Measurements from ENCODE around the gene CNFN.

CNFN gene

GRCh38 chr19:42397263-42398166 lies 7.4 kb upstream of the CNFN start:
- TF ChIP-seq SNAI2 (CRISPR knock-in tag; IDR thresholded peaks at IDR 0.05) = no peak
- no peak for TF ChIP-seq PATZ1 (CRISPR knock-in tag; IDR thresholded peaks at IDR 0.05; ENCODE audit: borderline replicate concordance)
- no peak for TF ChIP-seq PPARA (CRISPR knock-in tag; IDR thresholded peaks at IDR 0.05; ENCODE audit: borderline replicate concordance)
- no peak for TF ChIP-seq ISL1 (CRISPR knock-in tag; IDR thresholded peaks at IDR 0.05)
- TF ChIP-seq CREB5 (CRISPR knock-in tag; IDR thresholded peaks at IDR 0.05; ENCODE audit: low read depth) = no peak
- no peak for TF ChIP-seq GLIS3 (CRISPR knock-in tag; IDR thresholded peaks at IDR 0.05)
- no peak for TF ChIP-seq ZNF70 (CRISPR knock-in tag; IDR thresholded peaks at IDR 0.05)
- TF ChIP-seq POU6F1 (CRISPR knock-in tag; IDR thresholded peaks at IDR 0.05; ENCODE audit: borderline replicate concordance, low read depth) = no peak
- no peak for TF ChIP-seq TSHZ2 (CRISPR knock-in tag; IDR thresholded peaks at IDR 0.05)
- no peak for TF ChIP-seq TCF4 (CRISPR knock-in tag; IDR thresholded peaks at IDR 0.05; ENCODE audit: borderline replicate concordance)
- TF ChIP-seq OSR1 (CRISPR knock-in tag; IDR thresholded peaks at IDR 0.05) = no peak
- TF ChIP-seq CSDC2 (CRISPR knock-in tag; IDR thresholded peaks at IDR 0.05) = no peak
- TF ChIP-seq ARNTL (CRISPR knock-in tag; IDR thresholded peaks at IDR 0.05; ENCODE audit: borderline replicate concordance, low read depth) = no peak
- no peak for TF ChIP-seq ZNF8 (CRISPR knock-in tag; IDR thresholded peaks at IDR 0.05)
- no peak for ATAC-seq

GRCh38 chr19:42396381-42397262 lies 6.5 kb upstream of the CNFN start:
- peak; percentile 97 for ATAC-seq
- TF ChIP-seq CREB5 (CRISPR knock-in tag; IDR thresholded peaks at IDR 0.05; ENCODE audit: low read depth) = no peak
- TF ChIP-seq ZNF565 (CRISPR knock-in tag; conservative IDR thresholded peaks at IDR 0.05; ENCODE audit: low read depth) = no peak
- TF ChIP-seq ZFP3 (CRISPR knock-in tag; IDR thresholded peaks at IDR 0.05) = peak; percentile 54; the same call in 1 of the 2 replicates
- no peak for TF ChIP-seq RARB (CRISPR knock-in tag; IDR thresholded peaks at IDR 0.05)
- TF ChIP-seq ZC3H10 (CRISPR knock-in tag; IDR thresholded peaks at IDR 0.05) = no peak
- TF ChIP-seq ZNF70 (CRISPR knock-in tag; IDR thresholded peaks at IDR 0.05) = peak; percentile 37; the same call in 1 of the 2 replicates
- TF ChIP-seq ZNF8 (CRISPR knock-in tag; IDR thresholded peaks at IDR 0.05) = no peak
- no peak for TF ChIP-seq PATZ1 (CRISPR knock-in tag; IDR thresholded peaks at IDR 0.05; ENCODE audit: borderline replicate concordance)
